ENCODE data around the gene INF2.
"Not testable (repeated sequence)": the region's sequence is repeated elsewhere in the genome, so short reads cannot be mapped to it uniquely, and the experiment has no call there.

Gene INF2

DNA sequence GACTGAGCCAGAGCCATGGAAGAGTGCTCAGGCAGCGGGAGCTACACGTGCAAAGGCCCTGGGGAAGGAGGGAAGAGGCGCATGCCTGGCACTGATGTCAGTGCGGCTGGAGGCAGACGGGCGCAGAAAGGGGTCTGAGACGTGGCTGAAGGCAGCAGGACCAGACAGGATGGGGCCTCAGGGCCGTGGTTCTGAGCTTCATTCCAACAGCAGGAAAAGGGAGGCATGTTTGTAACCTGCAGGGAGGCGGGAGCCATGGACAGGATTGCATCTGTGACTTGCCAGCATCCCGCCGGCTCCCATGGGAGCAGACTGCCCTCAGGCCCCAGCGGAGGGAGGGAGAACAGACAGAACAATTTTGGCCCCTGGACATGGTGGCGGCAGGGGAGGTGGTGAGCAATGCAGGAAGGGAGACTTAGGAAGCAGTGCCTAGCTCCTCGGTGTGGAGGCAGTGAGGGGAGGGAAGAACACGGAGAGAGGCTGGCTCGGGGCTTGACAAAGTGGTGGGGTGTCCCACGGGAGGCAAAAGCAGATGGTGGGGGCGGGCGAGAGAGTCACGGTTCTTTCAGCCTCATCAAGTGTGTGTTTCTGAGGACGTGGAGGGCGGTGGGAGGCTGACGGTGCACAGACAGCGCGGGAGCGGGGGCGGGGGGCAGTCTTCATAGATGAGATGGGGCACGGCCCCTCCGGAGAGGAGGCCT lies 33.3 kb upstream of the INF2 start:
- no peak for DNase-seq (ENCODE audit: insufficient read length, low spot score)
- no peak for FAIRE-seq

DNA sequence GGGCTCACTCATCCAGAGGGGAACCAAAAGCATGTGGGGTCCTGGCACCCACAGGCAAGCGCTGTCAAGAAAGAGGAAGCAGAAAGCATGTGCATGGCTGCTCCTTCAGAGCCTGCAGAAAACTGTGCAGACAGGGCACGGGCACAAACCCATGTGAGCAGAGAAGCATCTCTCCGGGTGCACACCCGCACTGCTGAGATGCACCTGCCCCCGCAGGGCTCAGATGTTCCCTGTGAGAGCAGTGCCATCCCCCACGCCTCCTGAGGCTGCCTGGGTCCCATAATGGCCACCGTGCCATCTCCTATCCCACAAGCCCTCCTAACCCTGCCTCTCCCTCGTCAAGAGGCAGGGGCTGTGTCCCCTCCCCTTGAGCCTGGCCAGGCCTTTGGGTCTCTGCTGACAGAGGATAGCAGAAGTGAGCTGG lies 32.3 kb upstream of the INF2 start:
- DNase-seq (ENCODE audit: insufficient read length, low spot score) (no peak), FAIRE-seq (no peak)

DNA sequence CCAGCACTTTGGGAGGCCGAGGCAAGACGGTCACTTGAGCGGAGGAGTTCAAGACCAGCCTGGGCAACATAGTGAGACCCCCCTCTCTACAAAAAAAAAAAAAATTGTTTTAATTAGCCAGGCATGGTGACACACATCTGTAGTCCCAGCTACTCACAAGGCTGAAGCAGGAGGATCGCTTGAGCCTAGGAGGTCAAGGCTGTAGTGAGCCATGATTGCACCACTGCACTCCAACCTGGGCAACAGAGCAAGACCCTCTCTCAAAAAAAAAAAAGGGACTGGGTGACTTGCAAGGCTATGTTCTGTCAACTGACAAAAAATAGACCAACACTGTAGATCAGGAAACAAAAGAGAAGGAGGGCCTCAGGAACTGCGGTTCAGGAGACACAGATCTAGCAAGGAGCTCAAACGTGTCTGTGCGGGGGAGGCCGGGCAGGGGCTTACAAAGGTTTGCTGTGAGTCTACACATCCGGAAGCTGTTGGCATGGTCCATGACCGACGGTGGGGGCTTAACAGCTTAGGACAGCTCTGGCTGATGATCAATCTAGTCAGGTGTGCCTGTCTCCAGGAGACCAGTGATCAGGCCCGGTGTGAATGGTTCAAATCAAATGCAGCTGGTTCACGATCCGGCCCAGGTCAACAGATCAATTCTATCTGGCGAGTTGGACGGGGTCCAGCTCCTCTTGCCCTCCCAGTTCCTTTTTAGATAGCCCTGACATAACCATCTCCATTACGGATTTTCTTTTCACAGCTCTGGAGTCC lies 31.7 kb upstream of the INF2 start:
- FAIRE-seq: no peak
- no peak for DNase-seq (ENCODE audit: insufficient read length, low spot score)

DNA sequence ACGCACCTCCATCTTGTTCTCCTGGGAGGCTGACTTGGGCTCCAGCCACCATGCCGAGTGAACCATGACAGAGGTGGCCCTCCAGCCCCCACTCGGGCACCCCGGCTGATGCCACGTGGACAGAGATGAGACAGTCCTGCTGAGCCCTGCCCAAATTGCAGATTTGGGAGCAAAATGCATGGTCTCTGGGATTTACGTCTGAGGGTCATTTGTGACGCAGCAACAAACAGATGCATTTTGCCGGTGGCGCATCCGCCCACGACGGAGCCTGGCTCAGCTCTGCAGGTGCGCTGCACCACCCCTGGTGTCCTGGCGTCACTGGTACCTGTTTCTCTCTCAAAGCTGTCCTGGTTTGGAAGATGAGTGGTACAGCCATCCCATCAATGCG lies 31.1 kb upstream of the INF2 start:
- DNase-seq (ENCODE audit: insufficient read length, low spot score): no peak
- no peak for FAIRE-seq

DNA sequence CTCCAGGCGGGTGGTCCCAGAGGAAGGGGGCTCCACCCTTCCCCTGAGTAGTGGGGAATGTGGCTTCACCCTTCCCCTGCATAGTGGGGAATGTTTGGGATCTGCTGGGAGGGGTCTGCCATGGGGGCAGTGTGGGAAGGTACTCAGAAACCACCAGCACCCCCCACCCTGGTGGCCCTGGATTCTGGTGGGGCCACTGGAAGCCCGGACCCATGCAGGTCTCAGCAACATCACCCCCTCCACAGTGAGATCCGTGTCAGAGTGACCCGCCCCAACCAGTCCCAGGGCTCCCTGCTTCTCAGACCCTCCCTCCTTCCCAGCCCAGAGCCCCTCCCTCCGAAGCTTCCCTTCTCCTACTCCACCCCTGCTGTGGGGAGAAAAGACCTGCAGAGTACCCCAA lies 30.3 kb upstream of the INF2 start:
- DNase-seq (ENCODE audit: insufficient read length, low spot score): no peak
- no peak for FAIRE-seq

DNA sequence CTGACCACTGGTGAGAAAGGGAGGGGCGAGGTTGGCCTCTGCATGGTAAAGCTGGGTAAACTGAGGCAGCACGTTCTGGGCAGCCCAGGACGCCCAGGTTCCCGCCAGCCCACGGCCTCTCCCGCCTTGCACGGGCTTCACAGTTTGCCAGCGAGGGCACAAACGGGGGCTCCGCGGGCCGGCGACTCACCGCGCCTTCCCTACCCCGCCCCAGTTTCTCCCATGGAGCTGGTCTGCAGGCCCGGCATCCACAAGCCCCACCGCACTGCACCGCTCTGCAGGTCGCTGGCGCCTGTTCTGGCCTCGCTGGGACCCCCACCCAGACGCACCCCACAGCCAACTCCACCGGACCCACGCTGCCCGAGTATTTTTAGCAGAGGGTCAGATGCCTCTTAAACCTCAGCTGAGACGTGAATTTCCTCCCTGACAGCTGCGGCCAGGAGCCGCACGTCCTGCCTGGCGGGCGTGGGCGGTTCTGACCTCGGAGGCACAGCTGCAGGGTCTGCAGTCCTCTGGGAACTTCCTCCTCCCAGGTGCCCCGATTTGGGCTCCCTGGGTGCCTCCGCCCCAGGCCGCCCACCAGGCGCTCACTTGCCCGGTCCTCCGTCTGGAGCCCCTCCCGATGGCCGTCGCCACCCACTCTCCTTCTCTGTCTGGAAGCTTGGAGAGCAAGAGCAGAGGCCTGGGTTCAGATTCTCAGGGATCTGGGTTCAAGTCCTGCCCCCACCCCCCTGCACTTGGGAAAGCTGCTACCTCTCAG lies 29.5 kb upstream of the INF2 start:
- FAIRE-seq: no peak

DNA sequence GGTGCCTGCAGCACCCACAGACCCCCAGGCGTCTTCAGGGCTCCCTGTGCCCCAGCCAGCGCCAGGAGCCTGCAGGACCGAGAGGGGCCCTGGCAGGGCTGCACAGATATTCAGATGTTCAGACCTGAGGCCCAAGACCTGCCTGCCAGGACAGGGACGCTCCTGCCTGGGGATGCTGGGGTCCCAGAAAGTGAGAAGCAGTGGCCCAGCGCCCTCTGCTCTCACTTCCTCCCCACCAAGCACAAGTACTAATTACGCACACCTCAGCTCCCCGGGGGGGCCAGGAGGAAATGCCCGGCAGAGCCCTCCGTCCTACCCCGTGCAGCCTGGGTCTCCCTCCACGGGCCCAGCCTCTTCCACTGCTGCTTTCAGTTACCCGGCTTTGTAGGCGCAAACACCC lies 28.8 kb upstream of the INF2 start:
- no peak for DNase-seq (ENCODE audit: insufficient read length, low spot score)
- no peak for FAIRE-seq

More for the DNA sequence above, 29.5 kb upstream of the INF2 start:
- DNase-seq (ENCODE audit: insufficient read length, low spot score): no peak

DNA sequence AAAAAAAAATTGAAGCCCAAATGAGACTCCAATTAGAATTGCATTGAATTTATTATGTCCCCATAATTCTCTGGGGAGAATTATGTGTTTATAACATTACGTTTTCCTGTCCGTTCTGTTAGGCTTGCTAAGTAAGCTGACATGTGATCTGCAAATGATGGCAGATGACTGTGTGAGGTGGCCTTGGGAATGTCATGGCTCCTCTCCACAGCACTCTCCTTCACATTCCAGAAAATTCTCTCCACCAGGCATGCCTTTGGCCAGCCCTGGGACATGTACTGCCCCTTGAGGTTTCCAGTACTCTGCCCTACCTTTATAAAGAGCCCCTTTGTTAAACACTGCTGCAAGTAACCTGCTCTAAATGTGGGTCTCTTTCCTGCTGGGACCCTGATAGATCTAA lies 28.3 kb upstream of the INF2 start:
- FAIRE-seq (no peak), DNase-seq (ENCODE audit: insufficient read length, low spot score) (no peak)

DNA sequence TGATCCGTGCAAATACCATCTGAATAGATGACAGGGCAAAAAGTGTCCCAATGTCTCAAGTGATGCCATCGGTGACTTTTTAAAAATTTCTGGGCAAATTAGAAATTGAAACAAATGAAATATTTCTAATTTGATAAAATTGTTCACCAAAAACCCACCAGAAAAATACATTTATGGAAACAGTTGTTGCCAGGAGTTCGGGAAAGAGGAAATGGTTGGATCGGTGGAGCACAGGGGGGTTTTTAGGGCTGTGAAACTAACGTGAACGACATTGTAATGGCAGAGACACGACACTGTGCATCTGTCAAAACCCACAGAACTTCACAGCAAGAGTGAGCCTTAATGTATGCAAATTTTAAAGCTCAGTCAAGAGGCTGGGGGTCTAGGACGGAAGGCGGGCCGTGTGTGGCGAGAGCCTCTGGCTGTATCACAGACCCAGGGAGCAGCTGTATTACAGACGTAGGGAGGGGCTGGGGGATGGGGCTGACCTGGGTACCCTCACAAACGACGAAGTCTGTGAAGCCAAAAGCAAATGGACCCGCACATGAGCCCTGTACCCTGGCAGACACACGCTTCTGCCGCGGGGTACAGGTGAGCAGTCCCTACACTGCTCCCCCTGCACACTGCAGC lies 27.8 kb upstream of the INF2 start:
- DNase-seq (ENCODE audit: insufficient read length, low spot score): not testable (repeated sequence)
- FAIRE-seq: peak; percentile 85

DNA sequence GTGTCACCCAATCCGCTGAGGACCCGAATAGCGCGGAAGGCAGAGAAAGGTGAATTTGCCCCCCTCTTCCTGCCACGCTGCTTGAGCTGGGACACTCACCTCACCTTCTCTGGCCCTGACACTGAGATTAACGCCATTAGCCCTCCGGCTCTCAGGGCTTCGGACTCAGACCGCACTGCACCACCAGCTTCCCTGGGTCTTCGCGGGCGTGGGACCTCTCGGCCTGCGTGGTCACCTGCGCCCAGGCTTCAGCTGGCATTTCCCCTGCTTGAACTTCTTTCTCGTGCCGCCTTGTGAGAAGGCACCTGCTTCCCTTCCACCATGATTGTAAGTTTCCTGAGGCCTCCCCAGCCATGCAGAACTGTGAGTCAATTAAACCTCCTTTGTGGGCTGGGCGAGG lies 26.9 kb upstream of the INF2 start:
- DNase-seq (ENCODE audit: insufficient read length, low spot score); FAIRE-seq: not testable (repeated sequence)

DNA sequence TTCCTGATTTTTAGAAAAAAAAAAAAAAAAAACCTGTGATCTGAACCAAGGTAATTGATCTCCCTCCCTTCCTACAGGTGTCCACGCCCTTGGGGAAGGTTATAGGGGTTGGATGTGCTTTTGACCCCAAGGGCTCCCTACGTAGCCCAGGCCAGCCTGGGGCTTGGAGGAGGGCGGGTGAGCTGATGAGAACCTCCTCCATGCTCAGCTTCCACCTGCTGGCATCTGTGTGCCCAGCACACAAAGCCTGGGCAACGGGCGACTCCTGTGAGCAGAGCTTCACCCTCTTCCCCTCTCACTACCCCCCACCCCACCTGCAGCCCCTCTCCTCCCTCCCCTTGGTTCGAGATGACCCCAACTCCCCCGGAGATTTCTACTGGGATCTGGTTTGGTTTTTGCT lies 25.3 kb upstream of the INF2 start:
- no peak for FAIRE-seq
- DNase-seq (ENCODE audit: insufficient read length, low spot score): no peak

DNA sequence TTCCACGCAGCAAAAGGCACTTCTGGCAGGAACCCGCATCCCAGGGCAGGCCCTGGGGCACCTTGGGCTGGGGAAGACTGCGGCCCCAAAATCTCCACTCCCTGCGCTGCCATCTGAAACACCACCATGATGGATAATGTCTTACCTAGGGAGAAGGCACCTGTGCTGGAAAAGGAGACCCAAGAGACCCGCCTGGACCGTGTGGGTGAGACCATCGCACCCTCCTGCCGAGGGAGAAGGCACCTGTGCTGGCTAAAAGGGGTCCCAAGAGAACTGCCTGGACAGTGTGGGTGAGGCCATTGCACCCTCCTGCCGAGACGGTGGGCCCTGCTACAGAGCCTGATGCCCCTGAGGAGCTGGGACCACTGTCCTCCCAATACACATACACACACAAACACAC lies 24.8 kb upstream of the INF2 start:
- FAIRE-seq (no peak), DNase-seq (ENCODE audit: insufficient read length, low spot score) (no peak)

DNA sequence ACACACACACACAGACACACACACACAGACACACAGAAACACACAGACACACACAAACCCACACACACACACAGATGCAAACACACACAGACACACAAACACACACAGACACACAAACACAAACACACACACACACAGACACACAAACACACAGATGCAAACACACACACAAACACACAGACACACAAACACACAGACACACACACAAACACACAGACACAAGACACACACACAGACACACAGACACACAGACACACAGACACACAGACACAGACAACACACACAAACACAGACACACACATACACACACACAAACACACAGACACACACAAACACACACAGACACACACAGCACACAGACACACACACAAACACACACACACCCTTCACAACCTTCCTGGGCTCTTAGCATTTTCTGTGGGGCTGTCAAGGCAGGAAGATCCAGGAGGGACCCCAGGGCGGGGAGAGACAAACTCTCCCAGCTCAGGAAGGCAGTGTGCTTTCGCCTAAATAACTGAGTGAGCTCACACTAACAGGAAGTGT lies 24.2 kb upstream of the INF2 start:
- FAIRE-seq: peak; percentile 99

DNA sequence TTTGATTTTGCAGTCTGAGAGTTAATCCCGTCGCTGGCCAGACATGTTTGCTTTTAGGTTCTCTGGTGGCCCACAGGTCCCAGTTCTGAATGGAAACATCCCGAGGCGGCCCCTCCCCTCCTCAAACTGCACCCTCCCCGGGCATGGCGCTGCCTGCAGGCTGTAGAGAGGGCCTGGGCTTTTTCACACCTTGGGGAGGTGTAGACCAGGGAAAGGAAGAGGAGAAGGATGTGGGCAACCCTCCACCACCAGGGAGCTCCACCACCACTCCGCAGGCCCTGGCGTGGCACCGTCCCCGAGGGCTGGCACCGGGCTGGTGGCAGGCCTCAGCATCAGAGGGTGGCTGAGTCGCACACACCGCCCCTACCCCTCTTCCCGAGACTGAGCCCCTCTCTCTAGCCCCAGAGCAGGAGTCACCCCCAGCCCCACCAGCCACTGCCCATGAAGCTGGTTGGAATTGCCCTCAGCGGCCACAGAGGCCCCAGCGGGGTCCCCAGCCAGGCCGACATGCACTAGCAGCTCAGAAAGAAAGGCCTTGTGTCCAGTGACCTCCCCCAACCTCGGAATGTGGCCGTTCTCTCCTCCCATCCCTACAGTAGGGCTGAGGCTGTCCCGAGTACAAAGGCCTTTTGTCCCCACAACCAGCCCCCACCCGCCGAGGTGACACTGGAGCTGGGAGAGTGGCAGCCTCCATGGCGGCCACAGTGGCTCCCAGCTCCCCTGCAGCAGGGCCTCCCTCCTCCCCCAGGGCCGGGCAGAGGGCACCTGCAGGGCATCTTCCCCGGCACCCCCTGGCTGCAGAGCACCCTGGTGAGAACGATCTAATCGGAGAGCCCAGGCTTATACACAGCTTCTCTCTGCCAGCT lies 23.5 kb upstream of the INF2 start:
- FAIRE-seq (peak; percentile 4), DNase-seq (ENCODE audit: insufficient read length, low spot score) (no peak)

More for the DNA sequence above, 24.2 kb upstream of the INF2 start:
- DNase-seq (ENCODE audit: insufficient read length, low spot score): no peak

DNA sequence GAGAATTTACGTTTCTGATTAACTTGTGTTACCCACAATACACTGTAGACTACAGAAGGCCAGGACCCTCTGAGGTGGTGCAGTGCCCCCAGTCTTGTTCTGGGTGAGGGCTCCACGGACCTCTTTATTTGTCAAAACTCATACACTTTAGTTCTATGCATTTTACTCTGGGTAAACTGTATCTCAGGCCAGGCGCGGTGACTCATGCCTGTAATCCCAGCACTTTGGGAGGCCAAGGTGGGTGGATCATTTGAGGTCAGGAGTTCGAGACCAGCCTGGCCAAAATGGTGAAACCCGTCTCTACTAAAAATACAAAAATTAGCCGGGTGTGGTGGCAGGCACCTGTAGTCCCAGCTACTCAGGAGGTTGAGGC lies 22.9 kb upstream of the INF2 start:
- FAIRE-seq; DNase-seq (ENCODE audit: insufficient read length, low spot score): not testable (repeated sequence)

DNA sequence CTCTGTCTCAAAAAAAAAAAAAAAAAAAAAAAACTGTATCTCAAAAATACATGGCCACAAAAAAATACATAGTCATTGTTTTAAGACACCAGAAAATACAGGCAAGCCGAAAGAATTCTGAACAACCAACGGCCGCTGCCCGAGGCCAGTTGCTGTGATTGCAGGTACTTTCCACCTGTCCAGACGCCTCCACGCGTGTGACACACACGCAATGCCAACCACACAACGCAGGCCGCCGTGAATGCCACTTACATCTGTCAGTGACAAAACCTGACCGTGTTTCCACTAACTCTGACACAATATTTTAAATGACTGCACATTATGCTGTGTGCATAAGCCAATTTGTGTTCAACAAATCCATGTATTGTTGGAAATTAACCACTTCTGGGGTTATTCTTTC lies 22.4 kb upstream of the INF2 start:
- FAIRE-seq (no peak), DNase-seq (ENCODE audit: insufficient read length, low spot score) (no peak)

DNA sequence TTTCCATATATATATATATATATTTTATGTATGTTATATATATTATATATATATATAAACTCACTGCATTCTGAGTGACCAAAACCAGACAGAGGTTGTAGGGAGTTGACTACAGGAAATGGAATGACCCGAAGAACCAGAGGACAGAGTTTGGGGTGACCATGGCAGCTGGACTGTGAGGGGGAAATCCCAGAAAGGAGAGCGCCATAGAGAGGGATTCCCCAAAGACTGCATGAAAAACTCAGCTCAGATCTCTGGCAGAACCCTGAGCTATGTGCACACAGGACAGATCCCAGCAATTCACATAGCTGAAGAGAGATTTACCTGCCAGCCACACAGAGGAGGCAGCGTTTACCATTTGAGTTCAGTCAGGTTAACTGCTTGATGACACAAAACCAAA lies 19.7 kb upstream of the INF2 start:
- no peak for DNase-seq (ENCODE audit: insufficient read length, low spot score)
- no peak for FAIRE-seq

DNA sequence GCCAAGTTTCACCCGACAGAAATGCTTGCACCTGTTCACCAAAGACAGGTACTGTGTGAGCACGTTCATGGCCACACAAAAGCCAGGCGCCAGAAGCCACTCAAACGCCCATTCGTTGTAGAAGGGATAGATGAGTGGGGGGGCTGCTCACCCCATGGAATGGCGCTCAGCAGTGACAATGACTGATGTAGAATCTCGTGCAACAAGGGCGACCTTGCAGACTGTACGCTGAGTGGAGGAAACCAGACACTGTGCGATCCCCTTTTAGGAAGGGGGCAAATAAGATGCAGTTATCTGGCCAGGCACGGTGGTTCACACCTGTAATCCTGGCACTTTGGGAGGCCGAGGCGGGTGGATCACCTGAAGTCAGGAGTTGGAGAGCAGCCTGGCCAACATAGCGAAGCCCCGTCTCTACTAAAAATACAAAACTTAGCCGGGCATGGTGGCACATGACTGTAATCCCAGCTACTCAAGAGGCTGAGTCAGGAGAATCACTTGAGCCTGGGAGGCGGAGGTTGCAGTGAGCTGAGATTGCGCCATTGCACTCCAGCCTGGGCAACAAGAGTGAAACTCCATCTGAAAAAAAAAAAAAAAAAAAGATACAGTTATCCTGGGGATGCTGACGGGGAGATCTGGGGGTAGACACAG lies 18.0 kb upstream of the INF2 start:
- not testable (repeated sequence) for DNase-seq (ENCODE audit: insufficient read length, low spot score); FAIRE-seq

DNA sequence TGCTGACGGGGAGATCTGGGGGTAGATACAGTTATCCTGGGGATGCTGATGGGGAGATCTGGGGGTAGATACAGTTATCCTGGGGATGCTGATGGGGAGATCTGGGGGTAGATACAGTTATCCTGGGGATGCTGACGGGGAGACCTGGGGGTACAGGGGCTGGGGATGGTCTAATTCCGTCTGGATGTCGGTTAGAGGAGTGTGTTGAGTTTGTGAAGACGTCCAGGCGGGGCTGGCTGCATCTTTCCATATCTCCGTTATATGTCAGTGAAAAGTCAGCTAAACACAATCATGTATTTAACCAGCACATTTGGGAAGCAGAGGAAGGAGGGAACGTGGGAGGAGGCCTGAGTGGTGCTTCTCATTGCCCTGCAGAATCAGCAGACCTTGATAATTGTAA lies 17.3 kb upstream of the INF2 start:
- FAIRE-seq: not testable (repeated sequence)

More for the DNA sequence above, 17.3 kb upstream of the INF2 start:
- not testable (repeated sequence) for DNase-seq (ENCODE audit: insufficient read length, low spot score)
